Keratinocyte (primary cell): ENCODE results near the gene TLL1. TPM values are rescaled to one million over a fixed set of nuclear protein-coding genes. Genes with fewer than 3 reads are reported as not detected.
A peak's percentile ranks its signal among the peaks of the same experiment; 100 is the strongest.

Experiments
- DNase-seq: peaks from one replicate; pipeline ENCODE4 v3.0.0-alpha.2; 2011; ENCODE audit warnings: low read depth, missing footprints, low spot score
- FAIRE-seq: peaks from 2 replicates; lab custom pipeline; 2011; peaks lifted over from hg19 to GRCh38; lab: Jason Lieb, UNC
- H2AFZ ChIP-seq: 2 replicates; pipeline ENCODE4 v1.6.0; 2012; ENCODE audit warnings: low read length, control low read depth, inconsistent platforms; ENCODE audit not compliant: control insufficient read depth
- H3K27ac ChIP-seq: 2 replicates; pipeline ENCODE4 v1.5.1; 2011; ENCODE audit warnings: low read length; ENCODE audit not compliant: control insufficient read depth, insufficient read depth
- H3K27me3 ChIP-seq: 3 replicates; pipeline ENCODE4 v1.6.0; 2011; ENCODE audit warnings: low read length; ENCODE audit not compliant: control insufficient read depth, insufficient read depth; ENCODE audit errors: extremely low read depth
- H3K36me3 ChIP-seq, 2 experiments: 2 replicates in 1 of 2; 3 replicates in 1 of 2; pipeline ENCODE4 v1.5.1; 2011; ENCODE audit warnings: low read length in 2 of 2, mild to moderate bottlenecking in 1 of 2; ENCODE audit not compliant: control insufficient read depth in 2 of 2, insufficient read depth in 2 of 2; ENCODE audit errors: extremely low read depth in 1 of 2
- H3K4me1 ChIP-seq: 3 replicates; pipeline ENCODE4 v1.5.1; 2011; ENCODE audit warnings: low read length; ENCODE audit not compliant: control insufficient read depth, insufficient read depth; ENCODE audit errors: extremely low read depth
- H3K4me2 ChIP-seq: 3 replicates; pipeline ENCODE4 v1.6.0; 2011; ENCODE audit warnings: low read depth, low read length; ENCODE audit not compliant: control insufficient read depth, insufficient read depth; ENCODE audit errors: extremely low read depth
- H3K4me3 ChIP-seq, 3 experiments: fragments of 200-600 bp in 1 of 3; sonication (generic) in 1 of 3; 2 replicates in 2 of 3; 3 replicates in 1 of 3; pipeline ENCODE4 v1.5.1; 2011 to 2016; ENCODE audit warnings: low read length in 3 of 3, mild to moderate bottlenecking in 3 of 3, control low read depth in 2 of 3, inconsistent platforms in 1 of 3, low read depth in 1 of 3, mixed read lengths in 1 of 3, mixed run types in 1 of 3, moderate library complexity in 1 of 3; ENCODE audit not compliant: control insufficient read depth in 2 of 3, insufficient read depth in 2 of 3; ENCODE audit errors: extremely low read depth in 1 of 3
- H3K79me2 ChIP-seq: 2 replicates; pipeline ENCODE4 v1.6.0; 2012; ENCODE audit warnings: low read length; ENCODE audit not compliant: control insufficient read depth, insufficient read depth
- H3K9ac ChIP-seq: 3 replicates; pipeline ENCODE4 v1.6.0; 2011; ENCODE audit warnings: low read length; ENCODE audit not compliant: control insufficient read depth, insufficient read depth; ENCODE audit errors: extremely low read depth
- H3K9me1 ChIP-seq: 3 replicates; pipeline ENCODE4 v1.6.0; 2011; ENCODE audit warnings: low read length; ENCODE audit not compliant: control insufficient read depth, insufficient read depth; ENCODE audit errors: extremely low read depth
- H3K9me3 ChIP-seq: 2 replicates; pipeline ENCODE4 v1.5.1; 2012; ENCODE audit warnings: low read depth, low read length; ENCODE audit not compliant: control insufficient read depth
- H4K20me1 ChIP-seq: 3 replicates; pipeline ENCODE4 v1.6.0; 2011; ENCODE audit warnings: low read length; ENCODE audit not compliant: control insufficient read depth, insufficient read depth; ENCODE audit errors: extremely low read depth
- CTCF ChIP-seq, 3 experiments: IDR thresholded peaks in 1 of 3; conservative IDR thresholded peaks in 1 of 3; optimal IDR thresholded peaks in 1 of 3; 2 replicates in 2 of 3; 3 replicates in 1 of 3; pipeline versions ENCODE3 to v1.5.1; 2011; ENCODE audit warnings: low read length in 3 of 3, mild to moderate bottlenecking in 3 of 3, moderate library complexity in 2 of 3, control low read depth in 1 of 3, inconsistent platforms in 1 of 3; ENCODE audit not compliant: insufficient read depth in 2 of 3; ENCODE audit errors: extremely low read depth in 1 of 3
- EZH2 ChIP-seq: IDR thresholded peaks from one replicate; pipeline ENCODE4 v1.6.1; 2012; ENCODE audit warnings: inconsistent platforms, mild to moderate bottlenecking, low read length, moderate library complexity
- dilution Hi-C: fragments of 300-500 bp; cut with MboI; formaldehyde crosslinking; loops from one replicate; pipeline ENCODE4 v1.7.0; 2020; ENCODE audit warnings: low sequenced_read_pairs; ENCODE audit not compliant: extremely low pct_ligation_motif_present
- polyA plus RNA-seq, 5 experiments: library from polyadenylated mRNA; depleted of rRNA in 3 of 5; stranded (reverse) in 3 of 5; stranded (forward) in 1 of 5; unstranded in 1 of 5; fragments of >200 nt; gene quantifications; 1 replicate in 1 of 5; 2 replicates in 3 of 5; 3 replicates in 1 of 5; pipeline versions ENCODE4 v1.2.1 to v1.2.3, GENCODE V29; 2011 to 2012; ENCODE audit warnings: missing spikeins in 2 of 5, low read depth in 1 of 5, low replicate concordance in 1 of 5

TLL1 gene
- polyA plus RNA-seq, 1 donor (not counting 4 experiments of a cell fraction or from before 2014, with no cell fraction given) = 1.5 TPM

GRCh38 chr4:165927366-165927765 lies 54.3 kb downstream of the TLL1 start:
- no peak for FAIRE-seq
- H2AFZ ChIP-seq = no peak overlapping the region

GRCh38 chr4:165927815-165928214 lies 54.8 kb downstream of the TLL1 start:
- H3K79me2 ChIP-seq = no peaks in the 10 kb centered on the region
- H3K4me3 ChIP-seq = no peak overlapping the region

More at GRCh38 chr4:165927366-165927765, 54.3 kb downstream of the TLL1 start:
- Histone ChIP-seq H3K36me3 (no peaks in the 10 kb centered on the region), H3K4me2 (no peak overlapping the region), H3K4me3 (no peak overlapping the region), H3K9me1 (no peaks in the 10 kb centered on the region), H3K9me3 (no peaks in the 10 kb centered on the region), H3K27ac (no peak overlapping the region), H4K20me1 (no peaks in the 10 kb centered on the region), H3K9ac (no peak overlapping the region), H3K4me1 (peaks cover 8% of the 10 kb centered on the region), H3K79me2 (no peaks in the 10 kb centered on the region), H3K27me3 (no peaks in the 10 kb centered on the region)
- no peak for DNase-seq
- TF ChIP-seq EZH2 = no peak
- TF ChIP-seq CTCF (optimal IDR thresholded peaks at IDR 0.05 in 1 of 3, IDR thresholded peaks at IDR 0.05 in 1 of 3, conservative IDR thresholded peaks at IDR 0.05 in 1 of 3; ENCODE audit: extremely low read depth in 1 of 3, insufficient read depth in 2 of 3, low read length in 3 of 3) = no peak
- dilution Hi-C loops = no loop called here

More at GRCh38 chr4:165927815-165928214, 54.8 kb downstream of the TLL1 start:
- Histone ChIP-seq H3K9me3 (no peaks in the 10 kb centered on the region), H4K20me1 (no peaks in the 10 kb centered on the region), H3K9ac (no peak overlapping the region), H3K36me3 (no peaks in the 10 kb centered on the region), H3K9me1 (no peaks in the 10 kb centered on the region), H3K4me2 (peak overlapping the region; percentile 22), H3K27ac (no peak overlapping the region), H2AFZ (no peak overlapping the region), H3K27me3 (no peaks in the 10 kb centered on the region), H3K4me1 (peaks cover 8% of the 10 kb centered on the region)
- dilution Hi-C loops = no loop called here
- TF ChIP-seq CTCF (optimal IDR thresholded peaks at IDR 0.05 in 1 of 3, IDR thresholded peaks at IDR 0.05 in 1 of 3, conservative IDR thresholded peaks at IDR 0.05 in 1 of 3; ENCODE audit: extremely low read depth in 1 of 3, insufficient read depth in 2 of 3, low read length in 3 of 3) (no peak), EZH2 (no peak)
- DNase-seq = no peak
- no peak for FAIRE-seq
